Liver (tissue), 9 donors: ENCODE results near the gene CATSPER4. TPM values are rescaled to one million over a fixed set of nuclear protein-coding genes. Genes with fewer than 3 reads are reported as not detected.

Source experiments
- DNase-seq: peaks from one replicate; pipeline ENCODE4 v3.0.0-alpha.2; 2017; ENCODE audit warnings: low spot score
- H3K27ac ChIP-seq, 2 donors: one replicate each; pipeline ENCODE4 v1.7.0; 2013; ENCODE audit warnings: inconsistent platforms in 2 of 2, low read length in 2 of 2, control low read depth in 1 of 2, low read depth in 1 of 2, mild to moderate bottlenecking in 1 of 2
- H3K27me3 ChIP-seq, 4 donors: one replicate each; pipeline versions ENCODE4 v1.6.1 to v1.7.0; 2013; ENCODE audit warnings: low read length in 3 of 4, inconsistent platforms in 1 of 4, mild to moderate bottlenecking in 1 of 4, moderate library complexity in 1 of 4; ENCODE audit not compliant: control insufficient read depth in 4 of 4, insufficient read depth in 4 of 4
- H3K36me3 ChIP-seq, 4 donors: one replicate each; pipeline versions ENCODE4 v1.6.1 to v1.7.0; 2013; ENCODE audit warnings: low read length in 3 of 4, mild to moderate bottlenecking in 3 of 4, low read depth in 1 of 4, moderate library complexity in 1 of 4; ENCODE audit not compliant: control insufficient read depth in 4 of 4, insufficient read depth in 3 of 4
- H3K4me1 ChIP-seq, 4 donors: one replicate each; pipeline versions ENCODE4 v1.6.1 to v1.7.0; 2013; ENCODE audit warnings: low read length in 3 of 4, mild to moderate bottlenecking in 3 of 4, moderate library complexity in 1 of 4; ENCODE audit not compliant: control insufficient read depth in 4 of 4, insufficient read depth in 4 of 4
- H3K4me3 ChIP-seq, 3 donors: one replicate each; pipeline versions ENCODE4 v1.6.1 to v1.7.0; 2013; ENCODE audit warnings: low read length in 3 of 3, control low read depth in 1 of 3, low read depth in 1 of 3, mild to moderate bottlenecking in 1 of 3
- H3K9ac ChIP-seq, 2 donors: one replicate each; pipeline ENCODE4 v1.7.0; 2013; ENCODE audit warnings: low read length in 2 of 2, mild to moderate bottlenecking in 2 of 2, moderate library complexity in 2 of 2, control low read depth in 1 of 2, low read depth in 1 of 2
- H3K9me3 ChIP-seq, 4 donors: one replicate each; pipeline versions ENCODE4 v1.6.1 to v1.7.0; 2013; ENCODE audit warnings: low read length in 3 of 4; ENCODE audit not compliant: control insufficient read depth in 4 of 4
- FOXA1 ChIP-seq: IDR thresholded peaks from 2 replicates; pipeline ENCODE4 v1.6.1; 2016; ENCODE audit warnings: antibody characterized with exemption
- FOXA2 ChIP-seq: IDR thresholded peaks from 2 replicates; pipeline ENCODE4 v1.6.1; 2016; ENCODE audit warnings: antibody characterized with exemption
- HNF4A ChIP-seq, 2 donors: conservative IDR thresholded peaks; 2 replicates each; pipeline ENCODE4 v1.6.1; 2016; ENCODE audit warnings: antibody characterized with exemption in 2 of 2, mild to moderate bottlenecking in 2 of 2
- HNF4G ChIP-seq: IDR thresholded peaks from 2 replicates; pipeline ENCODE4 v1.6.1; 2016; ENCODE audit warnings: antibody characterized with exemption
- JUND ChIP-seq, 2 donors: IDR thresholded peaks; 2 replicates each; pipeline ENCODE4 v1.6.1; 2016; ENCODE audit warnings: antibody characterized with exemption in 2 of 2
- MAX ChIP-seq: IDR thresholded peaks from 2 replicates; pipeline ENCODE4 v1.6.1; 2016; ENCODE audit warnings: antibody characterized with exemption
- NR2F2 ChIP-seq: IDR thresholded peaks from 2 replicates; pipeline ENCODE4 v1.6.1; 2016; ENCODE audit warnings: antibody characterized with exemption
- RAD21 ChIP-seq, 2 donors: IDR thresholded peaks; 2 replicates each; pipeline ENCODE4 v1.6.1; 2016; ENCODE audit warnings: antibody characterized with exemption in 2 of 2, mild to moderate bottlenecking in 2 of 2
- SP1 ChIP-seq: IDR thresholded peaks from 2 replicates; pipeline ENCODE4 v1.6.1; 2018; ENCODE audit warnings: antibody characterized with exemption, mild to moderate bottlenecking
- TAF1 ChIP-seq: conservative IDR thresholded peaks from 2 replicates; pipeline ENCODE4 v1.6.1; 2016; ENCODE audit warnings: antibody characterized with exemption, mild to moderate bottlenecking
- YY1 ChIP-seq: IDR thresholded peaks from 2 replicates; pipeline ENCODE4 v1.6.1; 2016; ENCODE audit warnings: antibody characterized with exemption, mild to moderate bottlenecking
- ZBTB33 ChIP-seq: IDR thresholded peaks from 2 replicates; pipeline ENCODE4 v1.6.1; 2016; ENCODE audit warnings: antibody characterized with exemption
- WGBS: extraction: QIAGEN DNeasy Blood & Tissue Kit; methylation state at CpG from one replicate; pipeline ENCODE4 v1.1.7; 2013; 5-methylcytosine and 5-hydroxymethylcytosine counted together
- polyA plus RNA-seq, 2 donors: library from polyadenylated mRNA; stranded (reverse) in 1 of 2; unstranded in 1 of 2; fragments of 200-250 nt in 1 of 2; fragments of >200 nt in 1 of 2; fragmentation: Nextera tagmentation in 1 of 2; extraction: Ambion mirVana in 1 of 2; gene quantifications; one replicate each; pipeline versions ENCODE4 v1.2.1 to v1.2.3, GENCODE V29; 2013 to 2015
- total RNA-seq, 2 donors: library from RNA; depleted of rRNA; stranded (reverse); fragments of >200 nt; gene quantifications; one replicate each; pipeline ENCODE4 v1.2.3, GENCODE V29; 2014
- TF ChIP-seq, protein P1 (sequence below): fragments of 150-350 bp; IDR thresholded peaks from 2 replicates; pipeline ENCODE4 v1.5.1; 2017; ENCODE audit warnings: improper control_type of control experiment, low read depth, low read length; ENCODE audit not compliant: missing input control
- TF ChIP-seq, protein P2 (sequence below): IDR thresholded peaks from 2 replicates; pipeline ENCODE4 v1.6.1; 2016; ENCODE audit warnings: antibody characterized with exemption
- donor health status: healthy.
- donor health status: healthy.
- donor health status: healthy.
- donor health status: healthy.
- donor health status: healthy.

CATSPER4 gene
- total and polyA plus RNA-seq, 4 donors: not detected

DNA sequence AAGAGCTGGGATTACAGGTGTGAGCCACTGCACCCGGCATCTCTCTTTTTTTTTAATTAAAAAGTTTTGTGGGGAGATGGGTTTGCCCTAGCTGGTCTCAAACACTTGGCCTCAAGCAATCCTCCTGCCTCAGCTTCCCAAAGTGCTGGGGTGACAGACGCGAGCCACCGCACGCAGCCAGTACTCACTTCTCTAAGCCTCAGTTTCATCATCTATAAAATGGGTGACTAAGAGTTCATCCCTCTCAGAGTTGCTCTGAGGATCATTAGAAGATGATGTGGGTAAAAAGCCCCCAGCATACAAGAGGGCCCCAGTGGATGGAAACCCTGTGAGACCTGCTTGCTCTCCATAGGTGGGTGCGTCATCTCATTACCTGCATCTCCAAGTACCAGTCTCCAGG, 2.5 kb upstream of the CATSPER4 start:
- H3K4me1 ChIP-seq: no peaks in the 10 kb centered on the region
- H3K9me3 ChIP-seq: no peaks in the 10 kb centered on the region
- no peaks in the 10 kb centered on the region for H3K27me3 ChIP-seq
- WGBS: 97% methylated on average over 6 of the region's 6 CpGs
- DNase-seq: no peak
- no peak overlapping the region for H3K27ac ChIP-seq
- no peak overlapping the region for H3K4me3 ChIP-seq
- H3K9ac ChIP-seq: no peak overlapping the region
- H3K36me3 ChIP-seq: no peaks in the 10 kb centered on the region
- TF ChIP-seq NR2F2: no peak
- TF ChIP-seq, protein P1, sequence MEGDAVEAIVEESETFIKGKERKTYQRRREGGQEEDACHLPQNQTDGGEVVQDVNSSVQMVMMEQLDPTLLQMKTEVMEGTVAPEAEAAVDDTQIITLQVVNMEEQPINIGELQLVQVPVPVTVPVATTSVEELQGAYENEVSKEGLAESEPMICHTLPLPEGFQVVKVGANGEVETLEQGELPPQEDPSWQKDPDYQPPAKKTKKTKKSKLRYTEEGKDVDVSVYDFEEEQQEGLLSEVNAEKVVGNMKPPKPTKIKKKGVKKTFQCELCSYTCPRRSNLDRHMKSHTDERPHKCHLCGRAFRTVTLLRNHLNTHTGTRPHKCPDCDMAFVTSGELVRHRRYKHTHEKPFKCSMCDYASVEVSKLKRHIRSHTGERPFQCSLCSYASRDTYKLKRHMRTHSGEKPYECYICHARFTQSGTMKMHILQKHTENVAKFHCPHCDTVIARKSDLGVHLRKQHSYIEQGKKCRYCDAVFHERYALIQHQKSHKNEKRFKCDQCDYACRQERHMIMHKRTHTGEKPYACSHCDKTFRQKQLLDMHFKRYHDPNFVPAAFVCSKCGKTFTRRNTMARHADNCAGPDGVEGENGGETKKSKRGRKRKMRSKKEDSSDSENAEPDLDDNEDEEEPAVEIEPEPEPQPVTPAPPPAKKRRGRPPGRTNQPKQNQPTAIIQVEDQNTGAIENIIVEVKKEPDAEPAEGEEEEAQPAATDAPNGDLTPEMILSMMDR: no peak

- no peak overlapping the region for H3K27ac ChIP-seq
- H3K4me1 ChIP-seq: no peaks in the 10 kb centered on the region
- TF ChIP-seq RAD21 (IDR thresholded peaks at IDR 0.05): no peak
- TF ChIP-seq, protein P1: no peak
- TF ChIP-seq, protein P2, sequence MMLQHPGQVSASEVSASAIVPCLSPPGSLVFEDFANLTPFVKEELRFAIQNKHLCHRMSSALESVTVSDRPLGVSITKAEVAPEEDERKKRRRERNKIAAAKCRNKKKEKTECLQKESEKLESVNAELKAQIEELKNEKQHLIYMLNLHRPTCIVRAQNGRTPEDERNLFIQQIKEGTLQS: no peak
- no peak for TF ChIP-seq FOXA1
- TF ChIP-seq NR2F2: no peak
- TF ChIP-seq MAX: no peak
- TF ChIP-seq TAF1: no peak
- TF ChIP-seq YY1: no peak
- TF ChIP-seq JUND (IDR thresholded peaks at IDR 0.05): no peak
- no peak for TF ChIP-seq SP1
- no peak for TF ChIP-seq HNF4G
- TF ChIP-seq FOXA2: no peak
- TF ChIP-seq ZBTB33: no peak
- no peak for TF ChIP-seq HNF4A (conservative IDR thresholded peaks at IDR 0.05)
- DNase-seq: no peak
- 95% methylated on average over 8 of the region's 8 CpGs for WGBS
- no peaks in the 10 kb centered on the region for H3K9me3 ChIP-seq
- no peaks in the 10 kb centered on the region for H3K36me3 ChIP-seq
- H3K27me3 ChIP-seq: no peaks in the 10 kb centered on the region
- no peak overlapping the region for H3K4me3 ChIP-seq
- no peak overlapping the region for H3K9ac ChIP-seq
These were observed 1.9 kb upstream of the CATSPER4 start for GRCh38 chr1:26188477-26188876.
